Psoas muscle (tissue), 8 donors: ENCODE data around the gene PRKACB. TPM values are rescaled to one million over a fixed set of nuclear protein-coding genes. Genes with fewer than 3 reads are reported as not detected.

Experiments
- ATAC-seq, 4 donors: fragments of 200-7000 bp; cut with Tn5 transposase; one replicate each; pipeline ENCODE4 v1.9.1; 2020; ENCODE audit warnings: moderate library complexity in 3 of 4, mild to moderate bottlenecking in 2 of 4
- DNase-seq, 2 donors: peaks; one replicate each; pipeline ENCODE4 v3.0.0-alpha.2; 2020
- H3K27ac ChIP-seq: fragments of 200-600 bp; one replicate; pipeline ENCODE4 v1.8.0; 2022
- H3K27me3 ChIP-seq, 3 donors: fragments of 200-600 bp in 1 of 3; one replicate each; pipeline versions ENCODE4 v1.6.1 to v1.8.0; 2013 to 2022; ENCODE audit warnings: low read length in 2 of 3, mild to moderate bottlenecking in 2 of 3, moderate library complexity in 1 of 3; ENCODE audit not compliant: insufficient read depth in 3 of 3
- H3K36me3 ChIP-seq, 2 donors: fragments of 200-600 bp in 1 of 2; one replicate each; pipeline versions ENCODE4 v1.6.1 to v1.8.0; 2013 to 2022; ENCODE audit warnings: low read depth in 1 of 2, mild to moderate bottlenecking in 1 of 2, moderate library complexity in 1 of 2; ENCODE audit not compliant: insufficient read depth in 1 of 2
- H3K4me1 ChIP-seq: fragments of 200-600 bp; one replicate; pipeline ENCODE4 v1.8.0; 2022
- H3K4me3 ChIP-seq: fragments of 200-600 bp; one replicate; pipeline ENCODE4 v1.8.0; 2022; ENCODE audit warnings: mild to moderate bottlenecking
- H3K9me3 ChIP-seq: fragments of 200-600 bp; one replicate; pipeline ENCODE4 v1.8.0; 2022
- WGBS, 3 donors: extraction: QIAGEN DNeasy Blood & Tissue Kit; methylation state at CpG; one replicate each; pipeline versions ENCODE4 v1.1.6 to v1.1.7; 2013; 5-methylcytosine and 5-hydroxymethylcytosine counted together
- intact Hi-C, 2 donors: fragments of 100-400 bp; cut with DNase I; formaldehyde crosslinking; loops; one replicate each; pipeline versions ENCODE4 v1.11.0 to v1.14.2; 2022
- polyA plus RNA-seq, 3 donors: library from polyadenylated mRNA; stranded (reverse); fragments of 200-250 nt; gene quantifications; one replicate each; pipeline ENCODE4 v1.2.3, GENCODE V29; 2013
- total RNA-seq, 4 donors: library from RNA; stranded (reverse); fragmentation: NEBNext Ultra II Directional in 2 of 4; extraction: Animal tissue kit (Norgen Biotek cat#: 25700) in 2 of 4; gene quantifications; one replicate each; pipeline versions ENCODE4 v1.2.1 to v1.2.4, GENCODE V29; 2021 to 2023
- TF ChIP-seq, protein P1 (sequence below): fragments of 200-600 bp; IDR thresholded peaks from one replicate; pipeline ENCODE4 v1.8.0; 2022; ENCODE audit warnings: antibody characterized with exemption
- donor health status: healthy with polysubstance abuse.
- donor health status: DM: no; HTN: no; CAD: no; lungs with moderate emphysema.
- donor health status: Bipolar disorder and iron deficiency.
- donor health status: healthy.
- donor health status: DM: yes; HTN: yes; CAD: no.
- donor health status: DM: no; HTN: no; CAD: no.
- donor health status: DM: no; HTN: no; CAD: no.
- donor health status: DM: yes; HTN: yes; CAD: no.

PRKACB gene
- total and polyA plus RNA-seq, 7 donors = 2.6 to 24.5 (median 4.9) TPM

DNA sequence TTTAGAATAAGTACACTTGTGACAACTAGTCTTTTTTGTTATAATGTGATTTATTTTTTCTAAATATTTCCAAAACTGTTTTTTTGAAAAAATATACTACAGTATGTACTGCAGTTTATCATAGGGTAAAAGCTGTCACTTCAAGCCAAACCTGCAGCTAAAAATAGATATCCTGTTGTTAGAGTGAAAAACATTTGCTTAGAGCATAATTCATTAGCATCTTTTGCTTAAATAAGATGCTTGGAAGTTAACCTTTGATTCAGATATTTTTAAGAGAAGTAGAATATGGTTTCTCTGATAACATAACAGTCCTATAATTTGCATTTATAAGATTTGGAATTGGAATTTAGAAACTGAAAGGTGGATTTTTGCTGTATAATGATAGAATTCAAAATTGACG, 21.5 kb downstream of the PRKACB start:
- TF ChIP-seq, protein P1, sequence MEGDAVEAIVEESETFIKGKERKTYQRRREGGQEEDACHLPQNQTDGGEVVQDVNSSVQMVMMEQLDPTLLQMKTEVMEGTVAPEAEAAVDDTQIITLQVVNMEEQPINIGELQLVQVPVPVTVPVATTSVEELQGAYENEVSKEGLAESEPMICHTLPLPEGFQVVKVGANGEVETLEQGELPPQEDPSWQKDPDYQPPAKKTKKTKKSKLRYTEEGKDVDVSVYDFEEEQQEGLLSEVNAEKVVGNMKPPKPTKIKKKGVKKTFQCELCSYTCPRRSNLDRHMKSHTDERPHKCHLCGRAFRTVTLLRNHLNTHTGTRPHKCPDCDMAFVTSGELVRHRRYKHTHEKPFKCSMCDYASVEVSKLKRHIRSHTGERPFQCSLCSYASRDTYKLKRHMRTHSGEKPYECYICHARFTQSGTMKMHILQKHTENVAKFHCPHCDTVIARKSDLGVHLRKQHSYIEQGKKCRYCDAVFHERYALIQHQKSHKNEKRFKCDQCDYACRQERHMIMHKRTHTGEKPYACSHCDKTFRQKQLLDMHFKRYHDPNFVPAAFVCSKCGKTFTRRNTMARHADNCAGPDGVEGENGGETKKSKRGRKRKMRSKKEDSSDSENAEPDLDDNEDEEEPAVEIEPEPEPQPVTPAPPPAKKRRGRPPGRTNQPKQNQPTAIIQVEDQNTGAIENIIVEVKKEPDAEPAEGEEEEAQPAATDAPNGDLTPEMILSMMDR = no peak
- intact Hi-C loops = no loop called here
- H3K27me3 ChIP-seq = no peaks in the 10 kb centered on the region
- ATAC-seq = no peak
- H3K27ac ChIP-seq = no peak overlapping the region
- H3K9me3 ChIP-seq = no peaks in the 10 kb centered on the region
- no peaks in the 10 kb centered on the region for H3K36me3 ChIP-seq
- H3K4me1 ChIP-seq = peaks cover 13% of the 10 kb centered on the region
- WGBS, 3 donors = 90 to 91% (median 91%) methylated on average over 1 of the region's 1 CpG
- no peak overlapping the region for H3K4me3 ChIP-seq
- DNase-seq = no peak

DNA sequence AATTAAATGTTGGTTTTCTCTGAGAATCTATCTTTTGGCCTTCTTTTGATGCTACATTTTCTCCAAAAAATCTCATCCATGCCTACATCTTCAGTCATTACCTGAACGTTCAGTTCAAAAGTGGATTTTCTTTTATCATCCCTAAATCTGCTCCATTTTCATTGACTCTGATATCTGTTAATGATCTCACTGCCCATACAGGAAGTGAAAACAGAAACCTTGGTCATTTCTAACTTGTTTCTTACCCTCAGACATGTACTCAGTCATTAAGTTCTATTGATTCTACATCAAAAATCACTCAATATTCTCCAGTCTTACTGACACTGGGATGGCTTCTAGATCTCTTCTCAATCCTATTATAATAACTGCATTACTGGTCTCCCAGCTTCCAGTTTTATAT, 22.7 kb downstream of the PRKACB start:
- no peak for ATAC-seq
- intact Hi-C loops = no loop called here

DNA sequence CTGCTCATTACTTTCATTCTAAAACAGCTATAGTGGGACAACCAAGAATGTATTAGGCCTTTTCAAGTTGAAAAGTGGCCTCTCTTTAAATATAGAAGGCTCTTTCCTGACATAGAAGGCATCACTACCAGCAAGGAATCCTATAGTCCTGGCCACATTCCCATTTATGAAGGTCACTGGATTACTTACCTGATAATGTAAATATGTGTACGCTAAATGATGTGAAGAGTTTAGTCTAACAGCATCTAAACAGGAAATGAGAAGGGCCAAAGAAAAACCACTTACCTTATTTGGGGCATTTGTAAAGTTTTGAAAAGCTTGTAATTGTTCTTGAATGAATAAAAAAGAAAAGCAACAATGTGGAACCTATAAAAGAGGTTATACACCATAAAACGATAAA, 24.7 kb downstream of the PRKACB start:
- ATAC-seq = no peak
- Histone ChIP-seq H3K27ac (no peak overlapping the region), H3K4me1 (peaks cover 13% of the 10 kb centered on the region), H3K36me3 (no peaks in the 10 kb centered on the region), H3K27me3 (no peaks in the 10 kb centered on the region), H3K4me3 (no peak overlapping the region), H3K9me3 (no peaks in the 10 kb centered on the region)
- TF ChIP-seq, protein P1 = no peak
- WGBS, 3 donors = 88 to 94% (median 92%) methylated on average over 2 of the region's 2 CpGs
- no peak for DNase-seq
- intact Hi-C loops = no loop called here

More for the DNA sequence above, 22.7 kb downstream of the PRKACB start:
- Histone ChIP-seq H3K9me3 (no peaks in the 10 kb centered on the region), H3K4me3 (no peak overlapping the region), H3K36me3 (no peaks in the 10 kb centered on the region), H3K4me1 (peaks cover 13% of the 10 kb centered on the region), H3K27ac (no peak overlapping the region), H3K27me3 (no peaks in the 10 kb centered on the region)
- 84 to 97% (median 95%) methylated on average over 1 of the region's 1 CpG for WGBS, 3 donors
- TF ChIP-seq, protein P1 = no peak
- DNase-seq = no peak

DNA sequence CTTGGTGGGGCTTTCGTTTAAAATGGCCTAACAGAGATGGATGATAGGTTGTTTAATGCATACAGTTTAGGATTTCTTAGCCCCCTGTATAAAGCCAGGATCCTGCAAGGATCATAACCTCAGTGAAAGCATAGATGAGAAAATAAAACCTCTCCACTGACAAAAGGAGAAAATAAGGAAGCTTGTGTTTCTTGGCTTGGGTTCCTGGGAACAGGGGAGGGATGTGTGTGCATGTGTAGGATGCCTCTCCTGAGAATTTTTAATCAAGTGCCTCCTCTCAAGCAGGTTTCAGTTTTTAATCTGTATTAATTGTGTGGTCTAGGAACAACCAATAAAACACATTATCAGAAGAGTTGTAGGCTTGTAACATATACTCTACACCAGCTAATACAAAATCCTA, 26.1 kb downstream of the PRKACB start:
- 85 to 93% (median 85%) methylated on average over 1 of the region's 1 CpG for WGBS, 3 donors
- H3K4me3 ChIP-seq = no peak overlapping the region
- intact Hi-C loops = no loop called here

DNA sequence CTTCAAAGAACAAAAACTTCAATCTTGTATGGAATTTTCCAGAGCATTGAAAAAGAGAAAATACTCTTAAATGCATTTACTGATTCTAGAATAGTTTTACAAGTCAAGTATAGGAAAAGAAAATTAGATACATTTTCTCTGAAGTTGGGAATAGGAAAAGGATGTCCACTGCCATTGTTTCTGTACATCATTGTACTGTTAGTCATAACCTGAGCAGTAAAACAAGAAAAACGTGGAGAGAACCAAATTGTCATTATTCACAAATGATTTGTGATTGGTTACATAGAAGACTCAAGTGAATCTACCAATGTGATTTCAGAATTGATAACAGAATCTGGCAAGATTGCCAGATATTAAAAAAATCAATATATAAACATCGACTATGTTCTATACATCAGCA, 27.4 kb downstream of the PRKACB start:
- no peak for DNase-seq
- no peaks in the 10 kb centered on the region for H3K4me1 ChIP-seq
- WGBS, 3 donors = 85 to 89% (median 87%) methylated on average over 2 of the region's 2 CpGs
- no peaks in the 10 kb centered on the region for H3K36me3 ChIP-seq
- intact Hi-C loops = no loop called here
- TF ChIP-seq, protein P1 = no peak
- ATAC-seq = no peak
- H3K27ac ChIP-seq = no peak overlapping the region
- no peaks in the 10 kb centered on the region for H3K9me3 ChIP-seq
- H3K27me3 ChIP-seq = no peaks in the 10 kb centered on the region
- H3K4me3 ChIP-seq = no peak overlapping the region

More for the DNA sequence above, 26.1 kb downstream of the PRKACB start:
- TF ChIP-seq, protein P1 = no peak
- H3K36me3 ChIP-seq = no peaks in the 10 kb centered on the region
- H3K9me3 ChIP-seq = no peaks in the 10 kb centered on the region
- peaks cover 8% of the 10 kb centered on the region for H3K4me1 ChIP-seq
- H3K27me3 ChIP-seq = no peaks in the 10 kb centered on the region
- no peak for ATAC-seq
- DNase-seq = no peak
- no peak overlapping the region for H3K27ac ChIP-seq
